Fibroblast of villous mesenchyme (primary cell): Measurements from ENCODE around the gene IRGC. TPM values are rescaled to one million over a fixed set of nuclear protein-coding genes. Genes with fewer than 3 reads are reported as not detected.

Experiments used
- DNase-seq: peaks from one replicate; pipeline ENCODE4 v3.0.0-alpha.2; 2010; ENCODE audit warnings: low read depth
- H3K4me3 ChIP-seq: 2 replicates; pipeline ENCODE4 v1.5.1; 2011; ENCODE audit warnings: low read depth, mild to moderate bottlenecking, low read length
- CTCF ChIP-seq: IDR thresholded peaks from 2 replicates; pipeline ENCODE4 v1.5.1; 2012; ENCODE audit warnings: low read depth, mild to moderate bottlenecking, low read length; ENCODE audit not compliant: insufficient read depth
- total RNA-seq: library from RNA; depleted of rRNA; stranded (reverse); fragments of >200 nt; gene quantifications from 2 replicates; pipeline ENCODE4 v1.2.3, GENCODE V29; 2012

IRGC gene
- total RNA-seq, 1 donor, result not detected

GRCh38 chr19:43741075-43741825 is 25.4 kb downstream of the IRGC start:
- DNase-seq, result no peak
- H3K4me3 ChIP-seq, result no peak overlapping the region
- TF ChIP-seq CTCF, result no peak

- H3K4me3 ChIP-seq, result no peak overlapping the region
- DNase-seq, result no peak
- TF ChIP-seq CTCF, result no peak
Observed at GRCh38 chr19:43743059-43743458, 27.2 kb downstream of the IRGC start.

GRCh38 chr19:43747557-43748204 is 31.8 kb downstream of the IRGC start:
- H3K4me3 ChIP-seq, result no peak overlapping the region
- TF ChIP-seq CTCF, result no peak
- DNase-seq, result no peak

- no peak for TF ChIP-seq CTCF
- DNase-seq, result no peak
- no peak overlapping the region for H3K4me3 ChIP-seq
Observed at GRCh38 chr19:43748205-43748594, 32.3 kb downstream of the IRGC start.

- TF ChIP-seq CTCF, result no peak
- no peak overlapping the region for H3K4me3 ChIP-seq
- no peak for DNase-seq
Observed at GRCh38 chr19:43748685-43749084, 32.8 kb downstream of the IRGC start.

- no peak for DNase-seq
- no peak for TF ChIP-seq CTCF
- H3K4me3 ChIP-seq, result no peak overlapping the region
Observed at GRCh38 chr19:43749152-43749551, 33.3 kb downstream of the IRGC start.
